ENCODE results near the gene LRP1-AS. TPM values are rescaled to one million over a fixed set of nuclear protein-coding genes. Genes with fewer than 3 reads are reported as not detected.

The LRP1-AS gene
- total RNA-seq, 4 donors from 2014 or later = not detected

- peaks cover 0 to 98% (median 79%) of the 10 kb centered on the region in 4 donors for H3K4me1 ChIP-seq
- H3K9me3 ChIP-seq = no peaks in the 10 kb centered on the region
- peaks cover 0 to 55% (median 5%) of the 10 kb centered on the region in 3 donors for H3K36me3 ChIP-seq
- WGBS, 2 donors = 35 to 53% methylated on average over 4 of the region's 4 CpGs
- H3K27me3 ChIP-seq = no peaks in the 10 kb centered on the region
- DNase-seq (ENCODE audit: low spot score in 2 of 2) = peak in 1 of 2 donors; percentile 60
- TF ChIP-seq EP300 (IDR thresholded peaks at IDR 0.05) = peak in 1 of 2 donors; percentile 60
- no peak for TF ChIP-seq POLR2A (IDR thresholded peaks at IDR 0.05)
- H3K27ac ChIP-seq = peak overlapping the region; percentile 69 to 87 (median 78)
- H3K4me3 ChIP-seq = no peak overlapping the region
These were observed 1.2 kb upstream of the LRP1-AS start for GRCh38 chr12:57148469-57149244.

DNA sequence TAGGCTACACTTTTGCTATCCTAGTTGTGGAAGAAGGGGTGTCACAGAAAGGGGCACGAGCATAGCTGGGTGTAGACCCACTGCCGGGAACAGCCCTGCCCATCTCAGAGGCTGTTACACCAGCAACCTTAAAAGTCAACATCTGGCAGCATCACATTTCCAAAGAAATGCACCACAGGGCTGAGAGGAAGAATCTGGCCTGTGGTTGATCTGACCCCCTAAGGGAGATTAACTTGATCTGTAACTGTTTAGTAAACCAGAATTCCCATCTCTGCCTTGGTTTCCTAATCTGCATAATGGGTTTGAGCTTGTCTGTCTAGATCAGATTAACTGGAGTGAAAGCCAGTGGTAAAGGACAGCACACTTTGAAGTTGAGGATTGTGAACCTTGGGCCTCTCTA lies 1.3 kb downstream of the LRP1-AS start:
- Histone ChIP-seq H3K27ac (peak overlapping the region in 3 of 4 donors; percentile 67 to 81 (median 68)), H3K36me3 (peaks cover 0 to 72% (median 11%) of the 10 kb centered on the region in 3 donors)
- TF ChIP-seq POLR2A (IDR thresholded peaks at IDR 0.05) = no peak
- TF ChIP-seq EP300 (IDR thresholded peaks at IDR 0.05) = no peak
- TF ChIP-seq CTCF (IDR thresholded peaks at IDR 0.05) = no peak

DNA sequence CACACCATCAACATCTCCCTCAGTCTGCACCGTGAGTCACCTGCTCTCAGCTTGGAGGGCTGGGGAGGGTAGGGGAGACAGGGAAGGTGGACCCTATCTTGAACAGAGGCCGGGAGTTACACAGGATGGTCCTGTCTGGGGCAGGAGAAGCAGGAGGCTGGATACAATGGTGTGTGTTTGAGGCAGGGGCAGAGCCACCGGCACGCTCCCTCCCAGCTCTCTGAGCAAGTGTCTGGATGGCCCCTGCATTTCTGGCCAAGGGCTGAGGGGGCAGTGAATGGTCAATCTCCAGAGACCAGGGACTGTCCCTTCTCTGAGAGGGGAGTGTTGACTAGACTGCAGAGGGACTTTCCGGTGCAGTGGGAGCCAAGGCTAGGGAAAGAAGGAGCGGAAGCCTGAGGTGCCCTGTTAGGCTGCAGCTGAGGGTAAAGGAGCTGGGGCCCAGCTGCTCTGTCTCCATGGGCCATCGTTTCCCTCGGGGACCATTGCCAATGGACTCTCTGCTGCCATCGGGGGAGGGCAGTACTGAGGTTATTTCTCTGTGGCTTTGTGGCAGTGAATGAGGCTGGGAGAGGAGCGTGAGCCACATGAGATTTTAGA lies 1.9 kb downstream of the LRP1-AS start:
- TF ChIP-seq POLR2A (IDR thresholded peaks at IDR 0.05) (no peak), CTCF (IDR thresholded peaks at IDR 0.05) (no peak), EP300 (IDR thresholded peaks at IDR 0.05) (no peak)
- WGBS, 2 donors = 52 to 53% methylated on average over 10 of the region's 10 CpGs
- H3K27ac ChIP-seq = peak overlapping the region in 3 of 4 donors; percentile 67 to 81 (median 68)
- H3K27me3 ChIP-seq = no peaks in the 10 kb centered on the region
- H3K4me3 ChIP-seq = no peak overlapping the region
- H3K36me3 ChIP-seq = peaks cover 0 to 77% (median 11%) of the 10 kb centered on the region in 3 donors
- peaks cover 0 to 98% (median 66%) of the 10 kb centered on the region in 4 donors for H3K4me1 ChIP-seq
- no peak for DNase-seq (ENCODE audit: low spot score in 2 of 2)
- H3K9me3 ChIP-seq = no peaks in the 10 kb centered on the region

More for the DNA sequence above, 1.3 kb downstream of the LRP1-AS start:
- peaks cover 0 to 98% (median 71%) of the 10 kb centered on the region in 4 donors for H3K4me1 ChIP-seq
- H3K9me3 ChIP-seq = no peaks in the 10 kb centered on the region
- DNase-seq (ENCODE audit: low spot score in 2 of 2) = no peak
- no peak overlapping the region for H3K4me3 ChIP-seq
- 40 to 49% methylated on average over 2 of the region's 2 CpGs for WGBS, 2 donors
- no peaks in the 10 kb centered on the region for H3K27me3 ChIP-seq

GRCh38 chr12:57143454-57143853 lies 4.0 kb downstream of the LRP1-AS start:
- Histone ChIP-seq H3K27ac (peak overlapping the region; percentile 51 to 85 (median 74)), H3K4me1 (peaks cover 0 to 98% (median 54%) of the 10 kb centered on the region in 4 donors), H3K36me3 (peaks cover 0 to 91% (median 11%) of the 10 kb centered on the region in 3 donors), H3K9me3 (no peaks in the 10 kb centered on the region), H3K27me3 (no peaks in the 10 kb centered on the region), H3K4me3 (no peak overlapping the region)
- WGBS, 2 donors = 50 to 71% methylated on average over 4 of the region's 4 CpGs
- no peak for TF ChIP-seq CTCF (IDR thresholded peaks at IDR 0.05)
- TF ChIP-seq POLR2A (IDR thresholded peaks at IDR 0.05) = no peak
- TF ChIP-seq EP300 (IDR thresholded peaks at IDR 0.05) = no peak
- no peak for DNase-seq (ENCODE audit: low spot score in 2 of 2)

GRCh38 chr12:57142727-57143126 lies 4.7 kb downstream of the LRP1-AS start:
- TF ChIP-seq POLR2A (IDR thresholded peaks at IDR 0.05) (no peak), EP300 (IDR thresholded peaks at IDR 0.05) (no peak), CTCF (IDR thresholded peaks at IDR 0.05) (no peak)
- Histone ChIP-seq H3K9me3 (no peaks in the 10 kb centered on the region), H3K27me3 (no peaks in the 10 kb centered on the region), H3K27ac (peak overlapping the region; percentile 51 to 85 (median 74)), H3K4me3 (no peak overlapping the region), H3K4me1 (peaks cover 0 to 98% (median 54%) of the 10 kb centered on the region in 4 donors), H3K36me3 (peaks cover 0 to 96% (median 11%) of the 10 kb centered on the region in 3 donors)
- 19 to 42% methylated on average over 7 of the region's 7 CpGs for WGBS, 2 donors
- DNase-seq (ENCODE audit: low spot score in 2 of 2) = no peak

Measured in tibial nerve (tissue), 4 donors.